WTC11 (cell line): Measurements from ENCODE around the gene NOPCHAP1. TPM values are rescaled to one million over a fixed set of nuclear protein-coding genes. Genes with fewer than 3 reads are reported as not detected.

Experiments used
- ATAC-seq: fragments of 200-7000 bp; cut with Tn5 transposase; 2 replicates; pipeline ENCODE4 v1.10.0; 2021; ENCODE audit warnings: mild to moderate bottlenecking, moderate library complexity
- CTCF ChIA-PET: fragments of 300-600 bp; sonication (Branson Sonifier 250); formaldehyde crosslinking; loops from one replicate; lab custom pipeline; 2021; ENCODE audit warnings: antibody characterized with exemption; lab: Charles Lee
- POLR2A ChIA-PET: fragments of 350-600 bp; sonication (Branson Sonifier 250); formaldehyde crosslinking; loops from one replicate; lab custom pipeline; 2021; ENCODE audit warnings: antibody characterized with exemption; lab: Charles Lee
- DNase-seq: peaks from one replicate; pipeline ENCODE4 v3.0.0; 2021; ENCODE audit warnings: low spot score
- H3K27ac Mint-ChIP-seq: 2 replicates; pipeline ENCODE4 v1.8.0; 2021; ENCODE audit warnings: mixed read lengths
- H3K27me3 Mint-ChIP-seq: 2 replicates; pipeline ENCODE4 v1.8.0; 2021; ENCODE audit warnings: low read depth, mild to moderate bottlenecking, moderate library complexity, mixed read lengths
- H3K36me3 Mint-ChIP-seq: 2 replicates; pipeline ENCODE4 v1.8.0; 2021; ENCODE audit warnings: mixed read lengths
- H3K4me1 Mint-ChIP-seq: 2 replicates; pipeline ENCODE4 v1.8.0; 2022; ENCODE audit warnings: mixed read lengths
- H3K4me3 Mint-ChIP-seq: 2 replicates; pipeline ENCODE4 v1.8.0; 2021; ENCODE audit warnings: mild to moderate bottlenecking, moderate library complexity, mixed read lengths
- H3K9me3 Mint-ChIP-seq: 2 replicates; pipeline ENCODE4 v1.8.0; 2021; ENCODE audit warnings: mixed read lengths
- CREM ChIP-seq: sonication (generic); formaldehyde crosslinking; IDR thresholded peaks from 2 replicates; pipeline ENCODE4 v1.8.1; 2022; ENCODE audit warnings: mild to moderate bottlenecking, missing genetic modification reagents, moderate library complexity
- EMX1 ChIP-seq: fragments of 250-450 bp; sonication (Bioruptor Pico); IDR thresholded peaks from 2 replicates; pipeline ENCODE4 v1.8.0; 2021; ENCODE audit warnings: mild to moderate bottlenecking
- ETV6 ChIP-seq: sonication (generic); formaldehyde crosslinking; IDR thresholded peaks from 2 replicates; pipeline ENCODE4 v1.8.1; 2022; ENCODE audit warnings: mild to moderate bottlenecking, missing genetic modification reagents
- FOXK1 ChIP-seq: sonication (generic); formaldehyde crosslinking; IDR thresholded peaks from 2 replicates; pipeline ENCODE4 v1.8.0; 2022; ENCODE audit warnings: mild to moderate bottlenecking, moderate library complexity, missing genetic modification reagents
- GRHL2 ChIP-seq: fragments of 250-450 bp; sonication (Bioruptor Pico); IDR thresholded peaks from 2 replicates; pipeline ENCODE4 v1.8.0; 2022; ENCODE audit warnings: mild to moderate bottlenecking, moderate library complexity; ENCODE audit not compliant: insufficient replicate concordance, severe bottlenecking
- NR1H2 ChIP-seq: sonication (generic); formaldehyde crosslinking; IDR thresholded peaks from 2 replicates; pipeline ENCODE4 v1.9.0; 2021; ENCODE audit warnings: mild to moderate bottlenecking, moderate library complexity, missing genetic modification reagents
- SMAD3 ChIP-seq: sonication (generic); formaldehyde crosslinking; IDR thresholded peaks from 2 replicates; pipeline ENCODE4 v1.8.0; 2022; ENCODE audit warnings: missing genetic modification reagents, mild to moderate bottlenecking, borderline replicate concordance
- SMAD4 ChIP-seq: sonication (generic); formaldehyde crosslinking; IDR thresholded peaks from 2 replicates; pipeline ENCODE4 v1.8.0; 2022; ENCODE audit warnings: mild to moderate bottlenecking, missing genetic modification reagents
- TP53 ChIP-seq: sonication (generic); formaldehyde crosslinking; IDR thresholded peaks from 2 replicates; pipeline ENCODE4 v1.8.1; 2023; ENCODE audit warnings: mild to moderate bottlenecking, missing genetic modification reagents
- ZNF121 ChIP-seq: sonication (generic); formaldehyde crosslinking; IDR thresholded peaks from 2 replicates; pipeline ENCODE4 v1.8.0; 2023; ENCODE audit warnings: missing genetic modification reagents
- ZNF317 ChIP-seq: sonication (generic); formaldehyde crosslinking; IDR thresholded peaks from 2 replicates; pipeline ENCODE4 v1.8.1; 2023; ENCODE audit warnings: low read depth, mild to moderate bottlenecking, moderate library complexity, missing genetic modification reagents, borderline replicate concordance
- total RNA-seq: library from RNA; stranded (reverse); gene quantifications from 3 replicates; pipeline ENCODE4 v1.2.3, GENCODE V29; 2021
- TF ChIP-seq, protein P1 (sequence below): sonication (generic); formaldehyde crosslinking; IDR thresholded peaks from 2 replicates; pipeline ENCODE4 v1.8.1; 2023; ENCODE audit warnings: mild to moderate bottlenecking, missing genetic modification reagents, borderline replicate concordance
- TF ChIP-seq, protein P2 (sequence below): sonication (generic); formaldehyde crosslinking; IDR thresholded peaks from 2 replicates; pipeline ENCODE4 v1.8.1; 2023; ENCODE audit warnings: mild to moderate bottlenecking, missing genetic modification reagents
- TF ChIP-seq, protein P3 (sequence below): sonication (generic); formaldehyde crosslinking; IDR thresholded peaks from 2 replicates; pipeline ENCODE4 v1.8.1; 2023; ENCODE audit warnings: mild to moderate bottlenecking, missing genetic modification reagents, moderate library complexity
- TF ChIP-seq, protein P4 (sequence below): fragments of 250-450 bp; sonication (Bioruptor Pico); IDR thresholded peaks from 2 replicates; pipeline ENCODE4 v2.1.2; 2022; ENCODE audit warnings: mild to moderate bottlenecking, moderate library complexity

The NOPCHAP1 gene
- total RNA-seq, 1 experiment from 2014 or later, result 34.8 TPM

DNA sequence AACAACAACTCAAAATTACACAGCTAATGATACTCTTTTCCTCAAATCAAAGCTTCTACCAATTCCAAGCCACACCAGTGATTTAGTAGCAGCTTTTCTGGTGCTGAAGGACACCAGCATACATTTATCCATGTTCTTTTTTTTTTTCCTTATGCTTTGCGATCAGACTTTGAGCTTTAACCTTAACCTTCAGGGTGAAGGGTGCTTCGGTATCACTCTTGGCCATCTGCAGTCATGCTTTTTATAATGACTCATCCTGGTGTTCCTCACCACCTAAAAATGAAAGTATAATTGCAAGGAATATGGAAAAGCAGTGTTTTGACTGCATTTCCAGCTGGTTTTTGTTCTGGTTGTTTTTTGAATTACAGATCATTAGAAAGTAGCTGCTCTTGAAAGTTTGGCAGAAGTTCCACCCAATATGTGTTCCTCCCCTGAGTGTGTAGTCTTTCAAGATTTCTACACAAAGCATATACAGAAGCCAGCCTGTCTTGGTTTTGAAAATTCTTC, 26.7 kb upstream of the NOPCHAP1 start:
- Mint-ChIP-seq H3K4me1 (peaks cover 24% of the 10 kb centered on the region), H3K36me3 (no peaks in the 10 kb centered on the region), H3K27ac (no peak overlapping the region), H3K27me3 (peaks cover 39% of the 10 kb centered on the region), H3K4me3 (peak overlapping the region; percentile 82), H3K9me3 (no peaks in the 10 kb centered on the region)
- ATAC-seq (no peak), DNase-seq (no peak)
- ChIA-PET CTCF (interaction anchor here (0.6 to 2.8 kb wide), 6 partner anchors 24 to 578 kb away, joined by 3 to 12 read pairs (median 4); partner anchors contain the start of gene NOPCHAP1), POLR2A (no interaction called here)
- TF ChIP-seq GRHL2 (CRISPR knock-in tag) (no peak), ZNF317 (CRISPR knock-in tag) (no peak), EMX1 (CRISPR knock-in tag) (no peak)
- TF ChIP-seq, protein P1, sequence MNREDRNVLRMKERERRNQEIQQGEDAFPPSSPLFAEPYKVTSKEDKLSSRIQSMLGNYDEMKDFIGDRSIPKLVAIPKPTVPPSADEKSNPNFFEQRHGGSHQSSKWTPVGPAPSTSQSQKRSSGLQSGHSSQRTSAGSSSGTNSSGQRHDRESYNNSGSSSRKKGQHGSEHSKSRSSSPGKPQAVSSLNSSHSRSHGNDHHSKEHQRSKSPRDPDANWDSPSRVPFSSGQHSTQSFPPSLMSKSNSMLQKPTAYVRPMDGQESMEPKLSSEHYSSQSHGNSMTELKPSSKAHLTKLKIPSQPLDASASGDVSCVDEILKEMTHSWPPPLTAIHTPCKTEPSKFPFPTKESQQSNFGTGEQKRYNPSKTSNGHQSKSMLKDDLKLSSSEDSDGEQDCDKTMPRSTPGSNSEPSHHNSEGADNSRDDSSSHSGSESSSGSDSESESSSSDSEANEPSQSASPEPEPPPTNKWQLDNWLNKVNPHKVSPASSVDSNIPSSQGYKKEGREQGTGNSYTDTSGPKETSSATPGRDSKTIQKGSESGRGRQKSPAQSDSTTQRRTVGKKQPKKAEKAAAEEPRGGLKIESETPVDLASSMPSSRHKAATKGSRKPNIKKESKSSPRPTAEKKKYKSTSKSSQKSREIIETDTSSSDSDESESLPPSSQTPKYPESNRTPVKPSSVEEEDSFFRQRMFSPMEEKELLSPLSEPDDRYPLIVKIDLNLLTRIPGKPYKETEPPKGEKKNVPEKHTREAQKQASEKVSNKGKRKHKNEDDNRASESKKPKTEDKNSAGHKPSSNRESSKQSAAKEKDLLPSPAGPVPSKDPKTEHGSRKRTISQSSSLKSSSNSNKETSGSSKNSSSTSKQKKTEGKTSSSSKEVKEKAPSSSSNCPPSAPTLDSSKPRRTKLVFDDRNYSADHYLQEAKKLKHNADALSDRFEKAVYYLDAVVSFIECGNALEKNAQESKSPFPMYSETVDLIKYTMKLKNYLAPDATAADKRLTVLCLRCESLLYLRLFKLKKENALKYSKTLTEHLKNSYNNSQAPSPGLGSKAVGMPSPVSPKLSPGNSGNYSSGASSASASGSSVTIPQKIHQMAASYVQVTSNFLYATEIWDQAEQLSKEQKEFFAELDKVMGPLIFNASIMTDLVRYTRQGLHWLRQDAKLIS, result no peak

DNA sequence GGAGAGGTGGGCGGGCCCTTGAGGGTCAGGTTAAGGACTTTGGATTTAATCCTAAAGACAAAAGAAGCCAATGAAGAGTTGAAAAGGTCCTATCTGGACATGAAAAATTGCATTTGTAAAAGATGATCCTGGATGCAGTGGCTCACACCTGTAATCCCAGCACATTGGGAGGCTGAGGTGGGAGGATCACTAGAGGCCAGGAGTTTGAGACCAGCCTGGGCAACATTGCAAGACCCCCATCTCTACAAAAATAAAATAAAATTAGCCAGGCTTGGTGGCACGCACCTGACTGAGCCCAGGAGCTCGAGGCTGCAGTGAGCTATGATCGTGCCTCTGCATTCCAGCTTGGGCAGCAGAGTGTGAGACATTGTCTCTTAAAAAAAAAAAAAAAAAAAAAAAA, 25.7 kb upstream of the NOPCHAP1 start:
- CTCF ChIA-PET, result interaction anchor here (0.7 to 2.1 kb wide), 3 partner anchors 170 to 579 kb away, joined by 3 to 6 read pairs (median 3); no protein-coding TSS in a partner anchor
- DNase-seq (no peak), ATAC-seq (no peak)
- Mint-ChIP-seq H3K4me1 (peaks cover 24% of the 10 kb centered on the region), H3K27ac (no peak overlapping the region), H3K27me3 (peaks cover 41% of the 10 kb centered on the region), H3K9me3 (peaks cover 2% of the 10 kb centered on the region), H3K36me3 (no peaks in the 10 kb centered on the region), H3K4me3 (no peak overlapping the region)
- POLR2A ChIA-PET, result no interaction called here
- TF ChIP-seq ZNF121 (CRISPR knock-in tag), result peak; percentile 87
- no peak for TF ChIP-seq NR1H2 (CRISPR knock-in tag)
- TF ChIP-seq FOXK1 (CRISPR knock-in tag), result no peak

DNA sequence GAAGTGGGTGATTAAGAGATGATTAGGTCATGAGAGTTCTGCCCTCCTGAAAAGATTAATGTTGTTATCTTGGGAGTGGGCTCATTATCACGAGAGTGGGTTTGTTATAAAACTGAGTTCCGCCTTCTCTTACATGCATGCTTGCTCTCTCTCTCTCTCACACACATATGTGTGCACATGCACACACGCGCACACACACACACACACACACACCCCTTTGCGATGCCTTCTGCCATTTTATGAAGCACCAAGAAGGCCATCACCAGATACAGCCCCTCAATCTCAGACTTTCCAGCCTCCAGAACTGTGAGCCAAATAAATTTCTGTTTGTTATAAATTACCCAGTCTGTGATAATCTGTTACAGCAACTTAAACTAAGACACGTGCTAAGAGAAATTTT, 22.4 kb upstream of the NOPCHAP1 start:
- H3K9me3 Mint-ChIP-seq, result peaks cover 6% of the 10 kb centered on the region
- no peak for ATAC-seq
- ChIA-PET CTCF (no interaction called here), POLR2A (no interaction called here)
- TF ChIP-seq, protein P2, sequence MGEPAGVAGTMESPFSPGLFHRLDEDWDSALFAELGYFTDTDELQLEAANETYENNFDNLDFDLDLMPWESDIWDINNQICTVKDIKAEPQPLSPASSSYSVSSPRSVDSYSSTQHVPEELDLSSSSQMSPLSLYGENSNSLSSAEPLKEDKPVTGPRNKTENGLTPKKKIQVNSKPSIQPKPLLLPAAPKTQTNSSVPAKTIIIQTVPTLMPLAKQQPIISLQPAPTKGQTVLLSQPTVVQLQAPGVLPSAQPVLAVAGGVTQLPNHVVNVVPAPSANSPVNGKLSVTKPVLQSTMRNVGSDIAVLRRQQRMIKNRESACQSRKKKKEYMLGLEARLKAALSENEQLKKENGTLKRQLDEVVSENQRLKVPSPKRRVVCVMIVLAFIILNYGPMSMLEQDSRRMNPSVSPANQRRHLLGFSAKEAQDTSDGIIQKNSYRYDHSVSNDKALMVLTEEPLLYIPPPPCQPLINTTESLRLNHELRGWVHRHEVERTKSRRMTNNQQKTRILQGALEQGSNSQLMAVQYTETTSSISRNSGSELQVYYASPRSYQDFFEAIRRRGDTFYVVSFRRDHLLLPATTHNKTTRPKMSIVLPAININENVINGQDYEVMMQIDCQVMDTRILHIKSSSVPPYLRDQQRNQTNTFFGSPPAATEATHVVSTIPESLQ (CRISPR knock-in tag), result no peak
- TF ChIP-seq, protein P3, sequence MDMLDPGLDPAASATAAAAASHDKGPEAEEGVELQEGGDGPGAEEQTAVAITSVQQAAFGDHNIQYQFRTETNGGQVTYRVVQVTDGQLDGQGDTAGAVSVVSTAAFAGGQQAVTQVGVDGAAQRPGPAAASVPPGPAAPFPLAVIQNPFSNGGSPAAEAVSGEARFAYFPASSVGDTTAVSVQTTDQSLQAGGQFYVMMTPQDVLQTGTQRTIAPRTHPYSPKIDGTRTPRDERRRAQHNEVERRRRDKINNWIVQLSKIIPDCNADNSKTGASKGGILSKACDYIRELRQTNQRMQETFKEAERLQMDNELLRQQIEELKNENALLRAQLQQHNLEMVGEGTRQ (CRISPR knock-in tag), result no peak
- TF ChIP-seq SMAD3 (CRISPR knock-in tag) (no peak), SMAD4 (no peak), GRHL2 (CRISPR knock-in tag) (no peak), ETV6 (CRISPR knock-in tag) (no peak), TP53 (CRISPR knock-in tag) (no peak), CREM (CRISPR knock-in tag) (no peak), EMX1 (CRISPR knock-in tag) (no peak)
- TF ChIP-seq, protein P4, sequence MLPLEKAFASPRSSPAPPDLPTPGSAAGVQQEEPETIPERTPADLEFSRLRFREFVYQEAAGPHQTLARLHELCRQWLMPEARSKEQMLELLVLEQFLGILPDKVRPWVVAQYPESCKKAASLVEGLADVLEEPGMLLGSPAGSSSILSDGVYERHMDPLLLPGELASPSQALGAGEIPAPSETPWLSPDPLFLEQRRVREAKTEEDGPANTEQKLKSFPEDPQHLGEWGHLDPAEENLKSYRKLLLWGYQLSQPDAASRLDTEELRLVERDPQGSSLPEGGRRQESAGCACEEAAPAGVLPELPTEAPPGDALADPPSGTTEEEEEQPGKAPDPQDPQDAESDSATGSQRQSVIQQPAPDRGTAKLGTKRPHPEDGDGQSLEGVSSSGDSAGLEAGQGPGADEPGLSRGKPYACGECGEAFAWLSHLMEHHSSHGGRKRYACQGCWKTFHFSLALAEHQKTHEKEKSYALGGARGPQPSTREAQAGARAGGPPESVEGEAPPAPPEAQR, result no peak
- no peak for DNase-seq
- peaks cover 19% of the 10 kb centered on the region for H3K27me3 Mint-ChIP-seq
- no peaks in the 10 kb centered on the region for H3K36me3 Mint-ChIP-seq
- no peak overlapping the region for H3K27ac Mint-ChIP-seq
- no peak overlapping the region for H3K4me3 Mint-ChIP-seq
- H3K4me1 Mint-ChIP-seq, result peaks cover 18% of the 10 kb centered on the region
